Stimulated activated memory B cell treated with anti-CD40 and anti-IgM and Interleukin-4, amounts not matched to agents 10 μg/mL and 1 μg/mL and 100 μg/mL, for 72 hours (primary cell): ENCODE data around the gene CDK15.
"Not testable (repeated sequence)": the region's sequence is repeated elsewhere in the genome, so short reads cannot be mapped to it uniquely, and the experiment has no call there.

Experiments
- ATAC-seq: fragments of 150-1000 bp; cut with Tn5 transposase; 2 replicates; pipeline ENCODE4 v1.10.0; 2021
- H3K27ac Mint-ChIP-seq: one replicate; pipeline ENCODE4 v1.8.0; 2022; ENCODE audit warnings: mild to moderate bottlenecking, mixed read lengths
- H3K27me3 Mint-ChIP-seq: one replicate; pipeline ENCODE4 v1.8.0; 2022; ENCODE audit warnings: mixed read lengths
- H3K36me3 Mint-ChIP-seq: one replicate; pipeline ENCODE4 v1.8.0; 2022; ENCODE audit warnings: mixed read lengths
- H3K4me1 Mint-ChIP-seq: one replicate; pipeline ENCODE4 v1.8.0; 2022; ENCODE audit warnings: mixed read lengths
- H3K4me3 Mint-ChIP-seq: one replicate; pipeline ENCODE4 v1.8.0; 2022; ENCODE audit warnings: mild to moderate bottlenecking, moderate library complexity, mixed read lengths
- H3K9me3 Mint-ChIP-seq: one replicate; pipeline ENCODE4 v1.8.0; 2022; ENCODE audit warnings: mixed read lengths

Gene CDK15

DNA sequence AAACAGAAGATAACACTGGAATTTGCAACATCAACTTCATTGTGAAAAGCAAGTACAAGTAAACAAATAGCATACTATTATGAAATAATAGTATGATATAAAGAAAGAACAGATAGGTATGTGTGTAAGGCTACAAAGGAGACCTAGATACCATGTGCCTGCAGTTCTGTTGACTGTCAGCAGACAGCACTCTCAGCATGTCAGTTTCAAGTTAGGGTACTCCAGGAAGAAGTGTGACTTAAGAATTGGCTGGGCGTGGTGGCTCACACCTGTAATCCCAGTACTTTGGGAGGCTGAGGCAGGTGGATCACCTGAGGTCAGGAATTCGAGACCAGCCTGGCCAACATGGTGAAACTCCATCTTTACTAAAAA, 7.4 kb upstream of the CDK15 start:
- ATAC-seq, H3K4me3 Mint-ChIP-seq, H3K27ac Mint-ChIP-seq, H3K4me1 Mint-ChIP-seq, H3K9me3 Mint-ChIP-seq, H3K36me3 Mint-ChIP-seq: not testable (repeated sequence)
- H3K27me3 Mint-ChIP-seq: peaks cover 41% of the 10 kb centered on the region

DNA sequence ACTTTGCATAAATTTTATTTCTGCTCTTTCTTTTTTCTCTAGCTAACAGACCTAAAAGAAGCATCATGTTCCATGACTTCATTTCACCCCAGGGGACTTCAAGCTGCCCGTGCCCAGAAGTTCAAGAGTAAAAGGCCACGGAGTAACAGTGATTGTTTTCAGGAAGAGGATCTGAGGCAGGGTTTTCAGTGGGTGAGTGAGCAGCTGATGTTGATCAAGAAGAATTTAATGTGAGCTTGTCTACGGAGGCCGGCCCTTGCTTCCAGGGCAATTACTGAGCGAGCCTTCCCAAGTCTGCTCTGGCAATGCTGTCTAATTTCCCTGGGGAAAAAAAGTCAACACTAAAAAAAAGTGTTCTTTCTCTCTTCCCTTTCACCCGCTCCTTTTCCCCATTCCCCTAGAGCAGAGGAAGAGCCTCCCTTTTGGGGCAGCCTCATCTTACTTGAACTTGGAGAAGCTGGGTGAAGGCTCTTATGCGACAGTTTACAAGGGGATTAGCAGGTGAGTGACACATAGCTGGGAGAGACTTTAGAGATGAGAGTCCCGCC, 1.2 kb downstream of the CDK15 start:
- no peak overlapping the region for H3K27ac Mint-ChIP-seq
- H3K36me3 Mint-ChIP-seq: no peaks in the 10 kb centered on the region
- no peaks in the 10 kb centered on the region for H3K9me3 Mint-ChIP-seq
- peak; percentile 51 for ATAC-seq
- peaks cover 6% of the 10 kb centered on the region for H3K4me1 Mint-ChIP-seq
- peaks cover 39% of the 10 kb centered on the region for H3K27me3 Mint-ChIP-seq
- H3K4me3 Mint-ChIP-seq: no peak overlapping the region

DNA sequence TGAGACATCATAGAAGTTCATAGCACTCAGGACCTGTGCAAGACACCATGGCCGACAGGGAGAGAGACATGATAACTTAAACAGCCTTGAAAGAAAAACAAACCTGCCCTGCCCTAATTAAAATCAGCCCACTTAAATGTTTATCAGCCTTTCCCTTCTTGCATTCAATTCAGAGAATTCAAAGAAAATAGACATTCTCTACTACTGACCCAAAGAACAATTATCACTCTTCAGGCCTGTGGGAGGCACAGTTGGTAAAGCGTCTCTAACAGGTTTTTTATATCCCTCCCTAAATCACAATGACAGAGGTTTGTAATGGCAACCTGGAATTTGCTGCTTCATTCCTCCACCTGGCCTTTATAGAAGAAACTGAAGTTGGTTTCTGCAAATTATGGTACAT, 1.7 kb downstream of the CDK15 start:
- peaks cover 34% of the 10 kb centered on the region for H3K27me3 Mint-ChIP-seq
- H3K4me3 Mint-ChIP-seq: no peak overlapping the region
- peaks cover 6% of the 10 kb centered on the region for H3K4me1 Mint-ChIP-seq
- H3K9me3 Mint-ChIP-seq: no peaks in the 10 kb centered on the region
- no peaks in the 10 kb centered on the region for H3K36me3 Mint-ChIP-seq
- H3K27ac Mint-ChIP-seq: no peak overlapping the region
- no peak for ATAC-seq

DNA sequence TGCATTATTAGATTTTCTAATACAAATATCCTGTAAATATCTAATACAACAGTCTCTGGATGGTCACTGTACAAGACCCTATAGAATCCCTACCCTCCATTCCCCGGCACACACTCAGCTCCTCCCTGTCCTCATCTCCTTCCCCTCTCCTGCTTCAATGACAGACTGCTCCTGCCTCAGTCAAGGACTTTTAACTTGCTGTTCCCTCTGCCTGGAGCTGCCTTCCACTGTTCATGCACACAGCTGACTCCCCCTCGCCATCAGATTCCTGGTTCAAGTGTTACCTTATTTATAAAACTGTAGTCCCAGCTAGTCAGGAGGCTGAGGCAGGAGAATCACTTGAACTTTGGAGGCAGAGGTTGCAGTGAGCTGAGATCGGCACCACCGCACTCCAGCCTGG, 3.3 kb downstream of the CDK15 start:
- Mint-ChIP-seq H3K27me3 (peaks cover 27% of the 10 kb centered on the region), H3K4me3 (no peak overlapping the region), H3K9me3 (no peaks in the 10 kb centered on the region), H3K36me3 (no peaks in the 10 kb centered on the region), H3K27ac (no peak overlapping the region), H3K4me1 (peaks cover 6% of the 10 kb centered on the region)
- no peak for ATAC-seq

DNA sequence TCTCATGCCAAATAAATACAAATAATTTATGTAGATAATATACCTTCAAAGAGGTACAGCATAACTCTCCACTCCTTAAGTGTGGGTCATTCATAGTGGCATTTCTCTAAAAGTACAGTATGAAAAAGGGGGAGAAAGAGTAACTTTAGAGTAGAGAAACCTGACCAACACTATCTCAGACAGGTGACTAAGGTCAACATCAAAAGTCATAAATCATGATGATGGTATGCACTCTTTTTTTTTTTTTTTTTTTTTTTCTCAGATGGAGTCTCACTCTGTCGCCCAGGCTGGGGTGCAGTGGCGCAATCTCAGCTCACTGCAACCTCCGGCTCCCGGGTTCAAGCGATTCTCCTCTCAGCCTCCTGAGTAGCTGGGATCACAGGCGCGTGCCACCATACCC, 4.3 kb downstream of the CDK15 start:
- H3K4me1 Mint-ChIP-seq, H3K4me3 Mint-ChIP-seq, ATAC-seq, H3K36me3 Mint-ChIP-seq, H3K27ac Mint-ChIP-seq, H3K9me3 Mint-ChIP-seq: not testable (repeated sequence)
- peaks cover 27% of the 10 kb centered on the region for H3K27me3 Mint-ChIP-seq

DNA sequence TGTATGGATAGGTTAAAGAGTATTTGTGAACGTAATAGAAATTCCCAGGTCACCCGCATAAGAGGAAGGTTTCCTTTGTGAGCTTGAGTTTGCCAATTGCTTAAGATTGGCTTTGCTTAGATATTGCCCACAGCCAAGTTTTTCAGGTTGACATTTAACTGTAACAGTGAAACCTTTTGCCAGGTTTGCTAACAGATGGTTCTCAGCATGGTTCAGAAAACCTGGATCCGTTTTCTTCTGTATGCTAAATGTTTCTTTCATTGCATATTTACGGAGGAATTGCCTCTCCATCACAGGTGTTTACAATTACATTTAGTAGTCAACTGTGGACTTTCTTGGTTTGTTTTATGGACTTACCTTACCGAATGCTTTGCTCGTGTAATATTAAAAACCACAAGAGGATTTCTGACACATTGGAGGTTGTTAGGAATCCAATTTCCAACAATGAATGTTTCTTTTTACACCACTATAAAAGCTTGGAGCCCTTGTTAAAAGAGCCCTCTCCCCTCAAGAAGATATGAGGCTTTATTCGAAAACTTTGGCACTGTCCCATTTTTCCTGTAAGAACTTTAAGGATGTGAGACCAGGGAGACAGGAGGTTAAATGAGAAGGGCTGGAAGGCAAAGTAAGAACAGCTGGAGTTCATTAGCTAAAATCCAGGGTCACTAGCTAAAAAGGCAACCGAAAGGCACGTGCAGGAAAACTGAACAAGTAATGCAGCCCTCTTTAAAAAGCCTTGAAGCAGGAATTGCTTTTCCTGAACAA, 7.8 kb downstream of the CDK15 start:
- Mint-ChIP-seq H3K4me3 (no peak overlapping the region), H3K4me1 (no peaks in the 10 kb centered on the region), H3K27me3 (peaks cover 22% of the 10 kb centered on the region), H3K27ac (no peak overlapping the region), H3K36me3 (no peaks in the 10 kb centered on the region), H3K9me3 (no peaks in the 10 kb centered on the region)
- ATAC-seq: no peak

DNA sequence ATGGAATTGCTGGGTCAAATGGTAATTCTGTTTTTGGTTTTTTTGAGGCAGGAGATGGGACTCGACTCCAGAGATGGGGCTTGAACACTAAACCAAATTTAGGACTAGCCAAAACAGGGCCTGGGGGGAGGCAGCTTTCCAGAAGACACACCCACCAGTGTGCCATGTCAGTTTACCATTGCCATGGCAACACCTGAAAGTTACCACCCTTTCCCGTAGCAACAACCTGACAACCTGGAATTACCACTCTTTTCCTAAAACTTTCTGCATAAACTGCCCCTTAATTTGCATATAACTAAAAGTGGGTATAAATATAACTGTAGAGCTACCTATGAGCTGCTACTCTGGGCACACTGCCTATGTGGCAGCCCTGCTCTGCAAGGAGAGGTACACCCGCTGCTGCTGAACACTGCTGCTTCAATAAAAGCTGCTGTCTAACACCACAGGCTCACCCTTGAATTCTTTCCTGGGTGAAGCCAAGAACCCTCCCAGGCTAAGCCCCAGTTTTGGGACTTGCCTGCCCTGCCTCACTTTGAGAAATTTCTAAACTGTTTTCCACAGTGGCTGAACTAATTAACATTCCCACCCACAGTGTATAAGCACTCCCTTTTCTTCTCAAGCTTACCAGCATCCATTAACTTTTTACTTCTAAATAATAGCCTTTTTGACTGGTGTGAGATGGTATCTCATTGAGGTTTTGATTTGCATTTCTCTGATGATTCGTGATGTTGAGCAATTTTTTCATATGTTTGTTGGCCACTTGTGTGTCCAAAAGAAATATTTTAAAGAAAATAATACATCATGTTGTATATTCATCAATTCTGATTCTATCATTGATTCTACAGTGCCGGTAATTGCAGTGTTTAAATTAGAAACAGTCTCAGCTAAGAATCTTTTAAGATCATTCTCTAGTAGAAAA, 10.6 kb downstream of the CDK15 start:
- no peaks in the 10 kb centered on the region for H3K36me3 Mint-ChIP-seq
- no peak overlapping the region for H3K27ac Mint-ChIP-seq
- no peaks in the 10 kb centered on the region for H3K9me3 Mint-ChIP-seq
- no peaks in the 10 kb centered on the region for H3K4me1 Mint-ChIP-seq
- H3K4me3 Mint-ChIP-seq: no peak overlapping the region
- H3K27me3 Mint-ChIP-seq: peaks cover 11% of the 10 kb centered on the region
- ATAC-seq: no peak

DNA sequence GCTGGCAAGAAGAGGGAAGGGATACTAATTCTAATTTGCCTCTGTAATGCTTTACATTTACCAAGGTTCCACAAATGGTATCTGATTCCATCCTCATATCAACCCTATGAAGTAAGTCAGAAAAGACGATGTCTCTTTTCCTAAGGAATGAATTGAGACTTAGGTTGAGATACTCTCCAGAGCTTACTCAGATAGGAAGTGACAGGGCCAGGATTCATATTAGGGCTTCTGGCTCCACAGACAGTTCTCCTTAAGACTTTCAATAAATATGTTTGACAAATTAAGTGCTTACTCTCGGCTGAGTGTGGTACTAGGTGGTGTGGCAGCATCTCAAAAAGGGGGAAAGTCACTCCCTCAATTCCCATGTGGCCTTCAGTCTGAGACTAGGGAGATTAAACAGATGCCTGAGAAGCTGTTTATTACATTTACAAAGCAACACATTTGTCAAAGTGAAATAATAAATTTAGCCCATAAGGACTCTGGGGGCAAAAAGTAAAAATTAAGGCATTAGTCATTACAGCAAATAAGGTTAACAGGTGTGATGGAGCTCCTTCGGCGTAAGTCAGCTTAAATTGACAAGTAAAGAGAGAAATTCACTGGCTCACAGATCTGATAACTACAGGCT, 14.2 kb downstream of the CDK15 start:
- H3K27ac Mint-ChIP-seq: no peak overlapping the region
- no peak overlapping the region for H3K4me3 Mint-ChIP-seq
- no peaks in the 10 kb centered on the region for H3K4me1 Mint-ChIP-seq
- no peak for ATAC-seq
- peaks cover under 1% of the 10 kb centered on the region for H3K9me3 Mint-ChIP-seq
- no peaks in the 10 kb centered on the region for H3K36me3 Mint-ChIP-seq
- peaks cover 23% of the 10 kb centered on the region for H3K27me3 Mint-ChIP-seq

DNA sequence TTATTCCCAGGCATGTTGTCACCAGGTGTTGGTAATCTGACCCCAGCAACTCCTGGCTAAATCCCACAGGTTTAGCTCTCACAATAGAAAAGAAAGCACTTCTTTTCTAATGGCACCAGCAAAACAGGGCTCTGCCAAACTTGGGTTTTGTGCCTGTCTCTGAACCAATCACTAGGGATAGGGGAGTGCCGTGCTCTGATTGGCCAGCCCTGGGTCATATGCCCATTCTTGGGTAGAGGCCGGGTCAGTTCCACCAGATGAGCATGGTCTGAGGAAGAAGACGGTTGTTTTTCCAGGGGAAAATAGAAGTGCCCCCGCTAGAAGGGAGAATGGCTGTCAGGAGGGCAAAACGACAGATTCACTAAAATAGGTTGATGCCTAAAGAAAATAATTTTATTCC, 14.7 kb downstream of the CDK15 start:
- H3K4me1 Mint-ChIP-seq: no peaks in the 10 kb centered on the region
- H3K27ac Mint-ChIP-seq: no peak overlapping the region
- H3K9me3 Mint-ChIP-seq: peaks cover 3% of the 10 kb centered on the region
- peaks cover 29% of the 10 kb centered on the region for H3K27me3 Mint-ChIP-seq
- no peaks in the 10 kb centered on the region for H3K36me3 Mint-ChIP-seq
- no peak for ATAC-seq
- no peak overlapping the region for H3K4me3 Mint-ChIP-seq

DNA sequence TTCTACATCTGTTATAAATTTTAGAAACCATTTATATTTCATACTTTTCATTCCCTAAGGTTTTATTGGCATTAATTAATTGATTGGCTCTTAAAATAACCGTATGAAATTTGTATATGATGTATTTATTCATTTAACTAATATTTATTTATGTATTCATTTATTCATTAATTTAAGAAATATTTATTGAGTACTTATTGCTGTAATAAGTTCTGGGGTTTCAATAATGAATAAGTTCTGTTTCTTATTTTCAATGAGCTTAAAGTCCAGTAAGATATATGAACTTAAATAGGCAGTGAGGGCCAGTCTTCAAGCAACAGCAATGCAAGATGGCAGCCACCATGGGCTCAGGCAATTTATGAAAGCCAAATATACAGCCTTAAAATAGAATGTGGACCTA, 17.9 kb downstream of the CDK15 start:
- Mint-ChIP-seq H3K4me3 (no peak overlapping the region), H3K27me3 (peaks cover 36% of the 10 kb centered on the region), H3K4me1 (no peaks in the 10 kb centered on the region), H3K36me3 (no peaks in the 10 kb centered on the region), H3K27ac (no peak overlapping the region), H3K9me3 (peaks cover 3% of the 10 kb centered on the region)
- ATAC-seq: no peak

DNA sequence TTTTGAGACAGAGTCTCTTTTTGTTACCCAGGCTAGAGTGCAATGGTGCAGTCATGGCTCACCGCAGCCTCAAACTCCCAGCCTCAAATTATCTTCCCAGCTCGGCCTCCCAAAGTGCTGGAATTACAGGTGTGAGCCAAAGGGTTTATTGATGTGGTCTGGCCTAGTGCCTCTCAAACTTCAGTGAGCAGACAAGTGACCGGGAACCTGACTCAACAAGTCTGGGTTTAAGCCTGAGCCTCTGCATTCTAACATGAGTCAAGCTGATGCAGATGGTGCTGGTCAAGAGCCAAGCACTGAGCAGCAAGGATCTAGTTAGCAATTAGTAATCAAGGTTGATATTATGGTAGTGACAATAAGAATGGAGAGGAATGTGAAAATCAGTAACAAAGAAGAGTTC, 21.3 kb downstream of the CDK15 start:
- Mint-ChIP-seq H3K9me3 (peaks cover 3% of the 10 kb centered on the region), H3K27me3 (peaks cover 27% of the 10 kb centered on the region), H3K27ac (no peak overlapping the region), H3K4me3 (no peak overlapping the region), H3K36me3 (no peaks in the 10 kb centered on the region), H3K4me1 (no peaks in the 10 kb centered on the region)
- ATAC-seq: no peak

DNA sequence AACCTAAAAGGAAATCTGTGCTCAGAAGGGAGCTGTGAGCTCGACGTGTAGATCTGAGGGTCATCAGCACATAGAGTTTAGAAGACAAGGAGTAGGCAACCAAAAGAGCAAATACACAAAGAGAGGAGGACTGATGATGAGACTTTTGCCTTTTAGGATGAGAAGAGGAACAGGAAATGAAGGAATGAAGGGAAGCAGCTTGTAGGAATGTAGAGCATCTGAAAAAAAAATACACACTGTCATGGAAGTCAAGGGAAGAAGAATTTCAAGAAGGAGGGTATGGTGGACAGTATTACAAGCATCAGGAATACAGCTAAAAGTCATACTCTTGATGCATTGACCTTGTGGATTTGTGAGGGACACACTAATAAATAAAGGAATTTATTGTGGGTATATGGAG, 21.9 kb downstream of the CDK15 start:
- H3K9me3 Mint-ChIP-seq: peaks cover 3% of the 10 kb centered on the region
- ATAC-seq: no peak
- H3K27me3 Mint-ChIP-seq: peaks cover 27% of the 10 kb centered on the region
- H3K36me3 Mint-ChIP-seq: no peaks in the 10 kb centered on the region
- H3K27ac Mint-ChIP-seq: no peak overlapping the region
- H3K4me3 Mint-ChIP-seq: no peak overlapping the region
- no peaks in the 10 kb centered on the region for H3K4me1 Mint-ChIP-seq

DNA sequence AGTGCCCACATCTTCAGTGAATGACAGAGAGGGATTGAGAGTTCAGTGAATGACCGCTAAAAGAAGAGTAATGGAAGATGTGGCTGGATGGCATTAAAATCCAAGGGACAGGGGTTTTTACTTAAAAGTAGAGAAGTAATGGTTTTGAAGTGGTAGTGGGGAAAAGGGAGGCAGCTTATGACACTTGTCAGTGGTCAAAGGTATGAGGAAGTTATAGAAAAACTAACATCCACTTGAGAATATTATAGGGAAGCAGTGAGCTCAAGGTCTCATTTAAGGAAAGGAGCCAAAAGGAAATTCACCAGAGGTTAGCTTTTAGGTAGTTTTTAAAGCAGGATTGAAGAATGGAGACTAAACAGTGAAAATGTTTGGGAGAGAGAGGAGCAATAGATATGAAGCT, 24.3 kb downstream of the CDK15 start:
- Mint-ChIP-seq H3K9me3 (peaks cover under 1% of the 10 kb centered on the region), H3K27me3 (peaks cover 19% of the 10 kb centered on the region), H3K27ac (no peak overlapping the region), H3K36me3 (no peaks in the 10 kb centered on the region), H3K4me3 (no peak overlapping the region), H3K4me1 (no peaks in the 10 kb centered on the region)
- no peak for ATAC-seq

DNA sequence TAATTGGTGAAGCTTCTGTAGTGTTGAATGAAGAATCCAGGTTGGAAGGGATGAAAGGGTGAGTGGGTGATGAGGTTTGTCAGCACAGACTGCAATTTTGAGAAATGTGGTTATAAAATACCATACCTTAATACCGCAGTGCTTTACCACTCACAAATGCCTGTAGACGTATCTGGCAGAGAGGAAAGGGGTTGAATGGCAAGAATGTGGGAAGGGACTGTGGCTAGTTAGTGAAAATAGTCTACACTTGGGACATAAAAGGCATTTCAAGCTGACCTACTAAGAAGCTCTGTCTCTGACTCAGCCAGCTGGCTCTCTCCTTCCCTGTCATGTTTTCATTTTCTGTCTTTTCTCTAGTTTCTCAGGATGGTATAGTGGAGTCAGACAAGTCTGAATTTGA, 25.1 kb downstream of the CDK15 start:
- no peak for ATAC-seq
- H3K4me3 Mint-ChIP-seq: no peak overlapping the region

DNA sequence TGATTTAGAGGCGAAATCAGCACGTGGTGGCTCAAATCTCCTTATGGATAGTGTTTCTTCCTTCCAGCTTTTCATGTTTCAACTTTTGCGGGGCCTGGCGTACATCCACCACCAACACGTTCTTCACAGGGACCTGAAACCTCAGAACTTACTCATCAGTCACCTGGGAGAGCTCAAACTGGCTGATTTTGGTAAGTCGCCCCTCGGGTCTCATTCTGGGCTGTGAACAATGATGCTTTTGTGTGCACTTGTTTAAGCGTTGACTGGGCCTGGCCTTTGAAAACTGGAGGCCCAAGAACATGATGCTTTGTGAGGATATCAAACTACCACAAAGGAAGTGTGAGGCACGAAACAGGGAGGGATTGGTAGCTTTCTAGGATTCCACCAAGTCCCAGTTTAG, 27.4 kb downstream of the CDK15 start:
- Mint-ChIP-seq H3K27ac (no peak overlapping the region), H3K9me3 (no peaks in the 10 kb centered on the region), H3K4me3 (no peak overlapping the region)

More for the DNA sequence above, 25.1 kb downstream of the CDK15 start:
- H3K4me1 Mint-ChIP-seq: no peaks in the 10 kb centered on the region
- H3K36me3 Mint-ChIP-seq: no peaks in the 10 kb centered on the region
- H3K9me3 Mint-ChIP-seq: no peaks in the 10 kb centered on the region
- no peak overlapping the region for H3K27ac Mint-ChIP-seq
- peaks cover 14% of the 10 kb centered on the region for H3K27me3 Mint-ChIP-seq

More for the DNA sequence above, 27.4 kb downstream of the CDK15 start:
- Mint-ChIP-seq H3K36me3 (no peaks in the 10 kb centered on the region), H3K27me3 (peaks cover 10% of the 10 kb centered on the region), H3K4me1 (no peaks in the 10 kb centered on the region)
- ATAC-seq: no peak
